Measurements from ENCODE around the gene DCUN1D2.
"Not testable (repeated sequence)": the region's sequence is repeated elsewhere in the genome, so short reads cannot be mapped to it uniquely, and the experiment has no call there.

The DCUN1D2 gene

DNA sequence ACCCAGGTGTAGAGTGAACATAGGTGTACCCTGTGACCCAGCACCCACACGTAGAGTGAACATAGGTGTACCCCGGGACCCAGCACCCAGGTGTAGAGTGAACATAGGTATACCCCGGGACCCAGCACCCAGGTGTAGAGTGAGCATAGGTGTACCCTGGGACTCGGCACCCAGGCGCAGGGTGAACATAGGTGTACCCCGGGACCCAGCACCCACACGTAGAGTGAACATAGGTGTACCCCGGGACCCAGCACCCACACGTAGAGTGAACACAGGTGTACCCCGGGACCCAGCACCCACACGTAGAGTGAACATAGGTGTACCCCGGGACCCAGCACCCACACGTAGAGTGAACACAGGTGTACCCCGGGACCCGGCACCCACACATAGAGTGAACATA is 53.6 kb downstream of the DCUN1D2 start:
- H3K4me1 ChIP-seq (ENCODE audit: insufficient read depth, low read length); H3K9me3 ChIP-seq (ENCODE audit: insufficient read depth, low read depth, low read length); H3K27ac ChIP-seq (ENCODE audit: low read length); H3K4me3 ChIP-seq (ENCODE audit: low read length); H3K36me3 ChIP-seq (ENCODE audit: insufficient read depth, low read depth, low read length); H3K27me3 ChIP-seq (ENCODE audit: insufficient read depth, low read length); H3K9ac ChIP-seq (ENCODE audit: low read depth, low read length): not testable (repeated sequence)

DNA sequence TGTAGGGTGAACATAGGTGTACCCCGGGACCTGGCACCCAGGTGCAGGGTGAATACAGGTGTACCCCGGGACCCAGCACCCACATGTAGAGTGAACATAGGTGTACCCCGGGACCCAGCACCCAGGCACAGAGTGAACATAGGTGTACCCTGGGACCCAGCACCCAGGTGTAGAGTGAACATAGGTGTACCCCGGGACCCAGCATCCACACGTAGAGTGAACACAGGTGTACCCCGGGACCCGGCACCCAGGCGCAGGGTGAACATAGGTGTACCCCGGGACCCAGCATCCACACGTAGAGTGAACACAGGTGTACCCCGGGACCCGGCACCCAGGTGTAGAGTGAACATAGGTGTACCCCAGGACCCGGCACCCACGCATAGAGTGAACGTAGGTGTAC is 54.6 kb downstream of the DCUN1D2 start:
- H3K4me3 ChIP-seq (ENCODE audit: low read length); H3K9me3 ChIP-seq (ENCODE audit: insufficient read depth, low read depth, low read length); H3K27ac ChIP-seq (ENCODE audit: low read length); H3K36me3 ChIP-seq (ENCODE audit: insufficient read depth, low read depth, low read length); H3K9ac ChIP-seq (ENCODE audit: low read depth, low read length); H3K27me3 ChIP-seq (ENCODE audit: insufficient read depth, low read length); H3K4me1 ChIP-seq (ENCODE audit: insufficient read depth, low read length): not testable (repeated sequence)

DNA sequence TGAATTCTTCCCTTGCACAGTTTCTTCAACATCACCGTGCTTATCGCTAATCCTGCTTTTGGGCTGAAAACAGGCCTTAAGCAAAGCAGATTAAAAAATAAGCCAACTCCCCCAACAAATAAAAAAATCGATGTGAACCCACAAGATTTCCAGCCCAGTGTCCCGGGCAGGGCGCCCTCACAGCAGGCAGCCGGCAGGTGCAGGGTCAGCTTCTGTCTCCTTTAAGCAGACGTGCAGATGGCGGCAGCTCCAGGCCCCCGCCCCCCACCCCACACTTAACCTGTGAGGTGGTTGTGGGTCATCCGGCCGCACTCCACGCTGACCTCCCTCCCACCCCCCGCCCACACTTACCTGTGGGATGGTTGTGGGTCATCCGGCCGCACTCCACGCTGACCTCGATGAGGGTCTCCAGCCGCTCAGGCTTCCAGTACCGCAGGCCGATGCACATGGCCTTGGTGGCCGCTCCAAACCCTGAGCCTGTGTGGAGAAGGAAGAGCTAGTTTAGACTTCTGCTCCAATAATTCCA is 57.1 kb downstream of the DCUN1D2 start:
- Histone ChIP-seq H3K27me3 (ENCODE audit: insufficient read depth, low read length) (no peaks in the 10 kb centered on the region), H3K9ac (ENCODE audit: low read depth, low read length) (no peak overlapping the region), H3K9me3 (ENCODE audit: insufficient read depth, low read depth, low read length) (no peaks in the 10 kb centered on the region), H3K4me3 (ENCODE audit: low read length) (no peak overlapping the region), H3K4me1 (ENCODE audit: insufficient read depth, low read length) (no peaks in the 10 kb centered on the region), H3K27ac (ENCODE audit: low read length) (no peak overlapping the region), H3K36me3 (ENCODE audit: insufficient read depth, low read depth, low read length) (no peaks in the 10 kb centered on the region)

DNA sequence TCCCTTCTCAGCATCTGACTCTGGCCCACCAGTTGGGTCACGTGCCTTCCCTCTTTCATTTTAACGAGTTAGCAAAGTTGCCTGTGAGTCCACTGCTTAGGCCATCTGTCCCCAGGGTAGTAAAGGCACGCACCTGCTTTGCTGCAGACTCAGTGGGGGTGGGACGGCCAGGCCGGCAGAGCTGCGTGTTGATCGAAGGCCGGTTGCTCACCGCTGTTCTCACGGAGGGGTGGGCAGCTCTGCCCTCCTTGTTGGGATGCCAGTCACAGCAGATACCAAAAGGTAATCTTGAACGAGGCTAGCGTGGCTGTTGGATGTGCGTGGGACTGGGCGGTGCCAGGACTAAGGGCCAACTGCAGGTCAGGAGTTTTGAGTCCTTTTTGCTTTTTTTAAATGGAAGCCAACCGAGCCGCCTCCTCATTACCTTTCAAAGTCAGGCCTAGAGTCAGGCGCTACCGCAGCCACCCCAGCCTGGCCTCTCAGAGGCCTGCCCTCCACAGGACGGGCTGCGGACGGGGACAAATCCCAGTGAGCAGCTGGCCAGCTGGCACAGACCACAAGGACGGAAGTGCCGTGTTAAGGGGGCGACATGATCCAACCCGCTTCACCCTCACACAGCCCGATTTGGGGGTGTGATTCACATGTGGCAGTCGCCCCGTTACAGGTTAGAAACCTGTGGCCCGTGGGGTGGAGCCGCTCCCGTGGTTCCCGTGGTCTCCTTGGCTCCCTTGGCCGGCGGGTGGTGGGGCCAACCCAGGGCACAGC is 57.8 kb downstream of the DCUN1D2 start:
- Histone ChIP-seq H3K4me1 (ENCODE audit: insufficient read depth, low read length) (no peaks in the 10 kb centered on the region), H3K9ac (ENCODE audit: low read depth, low read length) (no peak overlapping the region), H3K9me3 (ENCODE audit: insufficient read depth, low read depth, low read length) (no peaks in the 10 kb centered on the region), H3K4me3 (ENCODE audit: low read length) (no peak overlapping the region), H3K36me3 (ENCODE audit: insufficient read depth, low read depth, low read length) (no peaks in the 10 kb centered on the region), H3K27ac (ENCODE audit: low read length) (no peak overlapping the region), H3K27me3 (ENCODE audit: insufficient read depth, low read length) (no peaks in the 10 kb centered on the region)

DNA sequence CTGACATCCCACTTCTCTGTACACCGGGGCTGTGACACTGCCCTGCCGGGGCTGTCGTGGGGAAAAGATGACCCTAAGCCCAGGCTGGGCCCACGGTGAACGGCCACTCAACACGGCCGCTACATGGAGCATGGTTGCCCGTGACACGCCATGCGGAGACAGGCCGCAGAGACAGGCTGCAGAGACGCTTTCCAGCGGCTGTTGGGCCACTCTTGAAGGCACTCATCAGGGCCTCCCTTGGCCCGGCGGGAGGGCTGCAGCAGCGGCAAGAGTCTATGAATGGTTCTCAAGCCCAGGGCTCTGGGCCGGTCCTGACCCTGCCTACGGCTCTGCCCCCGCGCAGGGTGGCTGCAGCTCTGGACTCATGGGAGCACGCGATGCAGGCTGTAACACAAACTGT is 59.3 kb downstream of the DCUN1D2 start:
- H3K9ac ChIP-seq (ENCODE audit: low read depth, low read length) = no peak overlapping the region

DNA sequence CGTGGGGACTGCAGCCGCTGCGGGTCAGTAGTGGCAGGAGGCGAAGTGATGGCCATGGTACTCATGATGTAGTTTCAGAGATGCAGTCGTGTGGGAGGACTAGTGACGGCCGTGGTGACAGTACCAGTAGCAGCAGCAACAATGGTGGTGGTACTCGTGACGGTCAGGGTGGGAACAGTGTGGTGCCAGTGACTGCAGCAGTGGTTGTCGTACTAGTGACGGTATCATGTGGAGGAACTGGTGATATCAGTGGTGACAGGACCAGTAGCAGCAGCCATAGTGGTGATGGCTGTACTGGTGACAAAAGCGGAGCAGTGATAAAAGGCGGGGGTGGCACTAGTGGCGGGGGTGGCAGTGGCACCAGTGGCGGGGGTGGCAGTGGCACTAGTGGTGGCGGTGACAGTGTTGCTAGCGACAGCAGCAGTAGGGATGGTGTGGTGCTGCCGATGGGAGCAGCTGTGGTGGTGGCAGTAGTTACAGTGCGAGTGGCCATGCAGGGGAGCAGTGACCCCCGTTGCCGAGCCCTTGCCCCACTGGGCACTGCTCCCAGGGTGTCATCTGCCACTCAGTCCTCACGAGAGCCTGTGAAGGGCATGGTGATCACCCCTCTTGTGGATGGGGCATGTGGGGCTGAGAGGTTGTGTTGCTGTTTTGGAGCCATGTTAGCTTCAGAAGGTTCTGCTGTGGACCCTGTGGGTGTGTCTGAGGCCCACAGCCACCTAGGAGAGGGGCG is 60.0 kb downstream of the DCUN1D2 start:
- H3K9ac ChIP-seq (ENCODE audit: low read depth, low read length) = no peak overlapping the region
- H3K4me3 ChIP-seq (ENCODE audit: low read length) = no peak overlapping the region
- H3K9me3 ChIP-seq (ENCODE audit: insufficient read depth, low read depth, low read length) = no peaks in the 10 kb centered on the region
- no peak overlapping the region for H3K27ac ChIP-seq (ENCODE audit: low read length)
- H3K27me3 ChIP-seq (ENCODE audit: insufficient read depth, low read length) = no peaks in the 10 kb centered on the region
- H3K36me3 ChIP-seq (ENCODE audit: insufficient read depth, low read depth, low read length) = no peaks in the 10 kb centered on the region
- no peaks in the 10 kb centered on the region for H3K4me1 ChIP-seq (ENCODE audit: insufficient read depth, low read length)

More for the DNA sequence above, 59.3 kb downstream of the DCUN1D2 start:
- Histone ChIP-seq H3K4me3 (ENCODE audit: low read length) (no peak overlapping the region), H3K36me3 (ENCODE audit: insufficient read depth, low read depth, low read length) (no peaks in the 10 kb centered on the region), H3K27ac (ENCODE audit: low read length) (no peak overlapping the region), H3K27me3 (ENCODE audit: insufficient read depth, low read length) (no peaks in the 10 kb centered on the region), H3K9me3 (ENCODE audit: insufficient read depth, low read depth, low read length) (no peaks in the 10 kb centered on the region), H3K4me1 (ENCODE audit: insufficient read depth, low read length) (no peaks in the 10 kb centered on the region)

DNA sequence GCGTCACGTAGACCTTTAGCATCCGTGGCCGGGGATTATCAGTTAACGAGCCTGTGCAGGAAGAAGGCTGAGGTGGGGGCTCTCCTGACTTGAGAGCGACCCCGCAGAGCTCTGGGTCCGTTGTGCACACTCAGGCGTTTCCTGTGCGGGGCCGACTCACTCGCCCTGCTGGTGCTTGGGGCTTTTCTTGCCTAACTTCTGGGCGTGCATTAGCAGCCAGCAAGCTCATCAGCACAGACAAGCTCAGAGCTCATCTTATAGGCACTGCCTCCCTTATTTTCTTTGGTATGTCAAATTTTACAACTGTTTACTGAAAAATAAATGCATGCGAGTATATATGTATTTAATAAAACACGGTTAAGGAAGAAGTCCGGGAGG is 60.9 kb downstream of the DCUN1D2 start:
- H3K27me3 ChIP-seq (ENCODE audit: insufficient read depth, low read length) = no peaks in the 10 kb centered on the region
- no peak overlapping the region for H3K4me3 ChIP-seq (ENCODE audit: low read length)
- no peak overlapping the region for H3K27ac ChIP-seq (ENCODE audit: low read length)
- H3K9ac ChIP-seq (ENCODE audit: low read depth, low read length) = no peak overlapping the region
- H3K4me1 ChIP-seq (ENCODE audit: insufficient read depth, low read length) = no peaks in the 10 kb centered on the region
- no peaks in the 10 kb centered on the region for H3K9me3 ChIP-seq (ENCODE audit: insufficient read depth, low read depth, low read length)
- H3K36me3 ChIP-seq (ENCODE audit: insufficient read depth, low read depth, low read length) = no peaks in the 10 kb centered on the region

DNA sequence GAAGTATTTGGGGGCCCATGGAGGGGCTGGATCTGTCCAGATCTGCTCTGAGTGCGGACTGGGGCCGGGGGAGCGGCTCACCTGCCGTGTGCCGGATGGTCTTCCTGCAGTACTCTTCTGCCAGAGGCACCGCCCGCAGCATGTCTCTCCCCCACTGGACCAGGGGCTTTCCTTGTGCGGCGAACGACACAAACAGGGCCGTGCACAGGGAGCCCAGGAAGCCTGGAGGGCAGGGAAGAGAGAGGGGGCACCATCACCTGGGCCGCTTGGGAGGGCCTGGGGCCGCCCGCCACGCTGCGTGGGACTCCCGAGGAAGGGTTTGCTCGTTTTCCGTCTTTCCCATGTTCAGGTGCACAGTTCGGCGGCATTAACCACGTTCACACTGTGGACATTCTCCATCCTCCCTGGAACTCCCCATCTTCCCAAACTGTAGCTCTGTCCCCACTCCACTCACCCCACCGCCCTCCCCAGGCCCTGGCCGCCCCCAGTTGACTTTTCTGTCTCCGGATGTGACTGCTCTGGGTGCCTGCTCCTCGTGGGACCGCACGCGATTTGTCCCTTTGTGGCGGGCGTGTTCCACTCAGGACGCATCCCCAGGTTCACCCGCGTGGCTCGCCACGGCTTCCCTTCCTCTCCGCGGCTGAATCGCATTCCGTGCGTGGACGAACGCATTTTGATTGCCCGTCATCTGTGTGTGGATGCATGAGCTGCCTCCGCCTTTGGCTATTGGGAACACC is 61.5 kb downstream of the DCUN1D2 start:
- no peaks in the 10 kb centered on the region for H3K36me3 ChIP-seq (ENCODE audit: insufficient read depth, low read depth, low read length)
- no peak overlapping the region for H3K27ac ChIP-seq (ENCODE audit: low read length)
- H3K27me3 ChIP-seq (ENCODE audit: insufficient read depth, low read length) = no peaks in the 10 kb centered on the region
- no peak overlapping the region for H3K4me3 ChIP-seq (ENCODE audit: low read length)
- no peak overlapping the region for H3K9ac ChIP-seq (ENCODE audit: low read depth, low read length)
- no peaks in the 10 kb centered on the region for H3K9me3 ChIP-seq (ENCODE audit: insufficient read depth, low read depth, low read length)
- H3K4me1 ChIP-seq (ENCODE audit: insufficient read depth, low read length) = no peaks in the 10 kb centered on the region

DNA sequence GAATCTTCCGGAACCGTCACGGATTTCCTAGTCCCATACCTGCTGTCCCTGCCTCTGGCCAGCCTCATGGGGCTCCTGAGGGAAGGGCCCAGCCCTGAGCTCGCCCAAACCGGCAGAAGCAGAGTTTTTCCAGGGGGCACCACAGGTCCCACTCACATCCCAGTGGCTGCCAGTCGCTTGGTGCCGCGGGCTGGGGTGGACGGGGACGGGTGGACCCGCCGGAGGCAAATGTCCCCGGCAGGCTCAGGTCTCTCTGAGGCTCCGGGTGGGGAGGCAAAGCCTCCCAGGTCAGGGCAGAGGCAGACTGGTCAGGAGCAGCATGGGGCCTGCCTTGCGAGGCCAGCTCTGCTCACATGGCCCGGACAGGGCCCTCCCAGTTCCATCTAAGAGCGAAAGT is 62.0 kb downstream of the DCUN1D2 start:
- Histone ChIP-seq H3K4me3 (ENCODE audit: low read length) (no peak overlapping the region), H3K9me3 (ENCODE audit: insufficient read depth, low read depth, low read length) (no peaks in the 10 kb centered on the region), H3K4me1 (ENCODE audit: insufficient read depth, low read length) (no peaks in the 10 kb centered on the region), H3K27me3 (ENCODE audit: insufficient read depth, low read length) (no peaks in the 10 kb centered on the region), H3K9ac (ENCODE audit: low read depth, low read length) (no peak overlapping the region), H3K27ac (ENCODE audit: low read length) (no peak overlapping the region), H3K36me3 (ENCODE audit: insufficient read depth, low read depth, low read length) (no peaks in the 10 kb centered on the region)

DNA sequence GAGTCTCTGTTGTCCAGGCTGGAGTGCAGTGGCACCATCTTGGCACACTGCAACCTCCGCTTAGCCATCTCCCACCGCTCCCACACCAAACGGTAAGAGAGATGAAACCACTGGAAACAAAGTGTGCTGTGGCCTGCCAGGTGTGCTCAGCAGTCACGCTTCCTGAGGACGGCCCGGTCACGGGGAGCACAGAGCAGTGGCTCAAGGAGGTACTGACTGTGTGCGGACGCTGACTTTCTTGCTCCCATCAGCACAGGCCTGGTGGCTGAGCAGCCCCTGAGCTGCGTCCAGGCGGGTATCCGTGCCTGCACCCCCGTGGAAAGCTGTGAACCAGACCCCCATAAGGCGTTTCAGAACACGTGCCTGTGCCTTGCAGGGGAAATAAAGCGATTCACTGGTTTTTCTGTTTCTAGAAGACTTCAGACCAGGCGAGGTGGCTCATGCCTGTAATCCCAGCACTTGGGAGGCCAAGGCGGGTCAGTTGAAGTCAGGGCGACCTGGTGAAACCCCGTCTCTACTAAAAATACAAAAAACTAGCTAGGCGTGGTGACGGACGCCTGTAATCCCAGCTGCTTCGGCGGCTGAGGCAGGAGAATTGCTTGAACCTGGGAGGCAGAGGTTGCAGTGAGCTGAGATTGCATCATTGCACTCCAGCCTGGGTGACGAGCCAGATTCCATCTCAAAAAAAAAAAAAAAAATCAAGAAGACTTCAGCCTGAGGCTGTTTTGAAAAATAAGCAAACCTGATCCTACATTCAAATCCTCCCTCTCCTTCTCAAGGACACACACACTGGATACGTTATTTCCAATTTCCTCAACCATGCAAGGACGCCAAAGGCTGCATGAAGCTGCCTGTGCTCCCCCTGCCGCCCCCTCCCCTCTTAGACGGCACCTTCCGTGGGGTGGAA is 62.7 kb downstream of the DCUN1D2 start:
- Histone ChIP-seq H3K4me3 (ENCODE audit: low read length) (no peak overlapping the region), H3K27me3 (ENCODE audit: insufficient read depth, low read length) (no peaks in the 10 kb centered on the region), H3K27ac (ENCODE audit: low read length) (no peak overlapping the region), H3K36me3 (ENCODE audit: insufficient read depth, low read depth, low read length) (no peaks in the 10 kb centered on the region), H3K9ac (ENCODE audit: low read depth, low read length) (no peak overlapping the region), H3K9me3 (ENCODE audit: insufficient read depth, low read depth, low read length) (no peaks in the 10 kb centered on the region), H3K4me1 (ENCODE audit: insufficient read depth, low read length) (no peaks in the 10 kb centered on the region)

DNA sequence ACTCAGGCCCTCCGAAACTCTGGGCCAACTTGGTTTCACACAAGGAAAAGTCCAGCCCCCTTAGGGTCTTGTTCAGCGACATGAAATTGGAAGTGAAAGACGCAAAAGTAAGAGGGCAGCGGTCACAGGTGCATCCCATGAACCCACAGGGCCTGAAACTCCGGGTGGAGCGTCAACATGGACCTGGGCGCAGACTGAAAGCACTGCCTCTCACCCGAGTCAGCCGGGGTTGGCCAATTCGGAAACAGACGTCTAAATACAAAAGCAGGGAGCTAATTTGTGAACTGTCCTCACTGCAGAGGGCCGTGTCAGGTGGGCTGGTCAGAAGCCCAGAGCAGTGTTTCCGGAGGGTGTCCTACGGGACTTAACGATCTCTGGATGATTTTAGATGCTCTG is 63.9 kb downstream of the DCUN1D2 start:
- H3K27me3 ChIP-seq (ENCODE audit: insufficient read depth, low read length) = no peaks in the 10 kb centered on the region
- H3K36me3 ChIP-seq (ENCODE audit: insufficient read depth, low read depth, low read length) = no peaks in the 10 kb centered on the region
- H3K9ac ChIP-seq (ENCODE audit: low read depth, low read length) = no peak overlapping the region
- H3K9me3 ChIP-seq (ENCODE audit: insufficient read depth, low read depth, low read length) = no peaks in the 10 kb centered on the region
- H3K27ac ChIP-seq (ENCODE audit: low read length) = no peak overlapping the region
- no peak overlapping the region for H3K4me3 ChIP-seq (ENCODE audit: low read length)
- H3K4me1 ChIP-seq (ENCODE audit: insufficient read depth, low read length) = no peaks in the 10 kb centered on the region
